ENCODE measurements around the gene IRGM. TPM values are rescaled to one million over a fixed set of nuclear protein-coding genes. Genes with fewer than 3 reads are reported as not detected.

The IRGM gene
- total and polyA plus RNA-seq, 7 experiments from 2014 or later, result 1.1 to 3.6 (median 1.7) TPM

GRCh38 chr5:150860246-150860821, 14.0 kb downstream of the IRGM start:
- intact Hi-C loops (cut with micrococcal nuclease), result no loop called here
- CTCF ChIA-PET, result no interaction called here
- no peak overlapping the region for H3K27ac ChIP-seq (ENCODE audit: low read depth, low read length)
- no peak overlapping the region for H3K4me3 Mint-ChIP-seq
- no peak overlapping the region for H3K4me3 ChIP-seq (ENCODE audit: low read length)
- H3K27me3 Mint-ChIP-seq, result peaks cover 0 to 7% (median 6%) of the 10 kb centered on the region in 5 donors
- H3K27me3 ChIP-seq (ENCODE audit: control insufficient read depth in 2 of 2, insufficient read depth in 2 of 2, low read length in 2 of 2), result no peaks in the 10 kb centered on the region
- H3K36me3 Mint-ChIP-seq, result peaks cover 0 to 27% (median 23%) of the 10 kb centered on the region in 5 donors
- POLR2A ChIA-PET, result no interaction called here
- H3K9me3 ChIP-seq (ENCODE audit: control insufficient read depth in 2 of 3, low read length in 3 of 3), result no peaks in the 10 kb centered on the region
- H3K9me3 Mint-ChIP-seq, result peaks cover 6 to 59% (median 19%) of the 10 kb centered on the region in 11 donors
- ATAC-seq (no peak), DNase-seq (no peak)
- no peaks in the 10 kb centered on the region for H3K36me3 ChIP-seq (ENCODE audit: control insufficient read depth in 2 of 3, insufficient read depth in 3 of 3, low read length in 3 of 3)
- H3K4me1 ChIP-seq (ENCODE audit: control insufficient read depth in 2 of 2, insufficient read depth in 2 of 2, low read length in 2 of 2), result no peaks in the 10 kb centered on the region
- no peaks in the 10 kb centered on the region for H3K4me1 Mint-ChIP-seq
- H3K27ac Mint-ChIP-seq, result no peak overlapping the region

- intact Hi-C loops (cut with micrococcal nuclease), result no loop called here
- Mint-ChIP-seq H3K9me3 (peaks cover 6 to 73% (median 28%) of the 10 kb centered on the region in 11 donors), H3K4me3 (no peak overlapping the region), H3K27me3 (peaks cover 0 to 7% (median 6%) of the 10 kb centered on the region in 5 donors), H3K36me3 (peaks cover 0 to 24% (median 22%) of the 10 kb centered on the region in 5 donors), H3K4me1 (no peaks in the 10 kb centered on the region), H3K27ac (no peak overlapping the region)
- Histone ChIP-seq H3K4me1 (ENCODE audit: control insufficient read depth in 2 of 2, insufficient read depth in 2 of 2, low read length in 2 of 2) (no peaks in the 10 kb centered on the region), H3K27ac (ENCODE audit: low read depth, low read length) (no peak overlapping the region), H3K36me3 (ENCODE audit: control insufficient read depth in 2 of 3, insufficient read depth in 3 of 3, low read length in 3 of 3) (no peaks in the 10 kb centered on the region), H3K9me3 (ENCODE audit: control insufficient read depth in 2 of 3, low read length in 3 of 3) (no peaks in the 10 kb centered on the region), H3K4me3 (ENCODE audit: low read length) (no peak overlapping the region), H3K27me3 (ENCODE audit: control insufficient read depth in 2 of 2, insufficient read depth in 2 of 2, low read length in 2 of 2) (no peaks in the 10 kb centered on the region)
- DNase-seq (no peak), ATAC-seq (no peak)
- POLR2A ChIA-PET, result no interaction called here
- CTCF ChIA-PET, result no interaction called here
Observed at GRCh38 chr5:150862070-150862469, 15.7 kb downstream of the IRGM start.

GRCh38 chr5:150879358-150879757, 33.0 kb downstream of the IRGM start:
- Mint-ChIP-seq H3K27me3 (no peaks in the 10 kb centered on the region), H3K4me1 (no peaks in the 10 kb centered on the region), H3K4me3 (no peak overlapping the region), H3K36me3 (peaks cover 2 to 50% (median 40%) of the 10 kb centered on the region in 5 donors), H3K9me3 (peaks cover 11 to 86% (median 32%) of the 10 kb centered on the region in 11 donors), H3K27ac (no peak overlapping the region)
- H3K4me1 ChIP-seq (ENCODE audit: control insufficient read depth in 2 of 2, insufficient read depth in 2 of 2, low read length in 2 of 2), result no peaks in the 10 kb centered on the region
- CTCF ChIA-PET, result no interaction called here
- no peaks in the 10 kb centered on the region for H3K27me3 ChIP-seq (ENCODE audit: control insufficient read depth in 2 of 2, insufficient read depth in 2 of 2, low read length in 2 of 2)
- POLR2A ChIA-PET, result no interaction called here
- intact Hi-C loops (cut with micrococcal nuclease), result loop anchor here in 1 of 2 donors (2.0 kb wide), 1 partner anchor 59 kb away; no protein-coding TSS in a partner anchor
- H3K9me3 ChIP-seq (ENCODE audit: control insufficient read depth in 2 of 3, low read length in 3 of 3), result no peaks in the 10 kb centered on the region
- no peak overlapping the region for H3K4me3 ChIP-seq (ENCODE audit: low read length)
- DNase-seq (no peak), ATAC-seq (no peak)
- no peaks in the 10 kb centered on the region for H3K36me3 ChIP-seq (ENCODE audit: control insufficient read depth in 2 of 3, insufficient read depth in 3 of 3, low read length in 3 of 3)
- no peak overlapping the region for H3K27ac ChIP-seq (ENCODE audit: low read depth, low read length)

- Mint-ChIP-seq H3K4me3 (no peak overlapping the region), H3K27ac (no peak overlapping the region), H3K9me3 (peaks cover 32 to 100% (median 76%) of the 10 kb centered on the region in 11 donors), H3K27me3 (peaks cover 0 to 4% (median 0%) of the 10 kb centered on the region in 5 donors), H3K36me3 (peaks cover 2 to 77% (median 55%) of the 10 kb centered on the region in 5 donors), H3K4me1 (no peaks in the 10 kb centered on the region)
- H3K27me3 ChIP-seq (ENCODE audit: control insufficient read depth in 2 of 2, insufficient read depth in 2 of 2, low read length in 2 of 2), result no peaks in the 10 kb centered on the region
- CTCF ChIA-PET, result interaction anchor here (0.7 kb wide), 1 partner anchor 1848 kb away, joined by 4 read pairs; no protein-coding TSS in a partner anchor
- H3K27ac ChIP-seq (ENCODE audit: low read depth, low read length), result no peak overlapping the region
- ATAC-seq (no peak), DNase-seq (no peak)
- H3K4me1 ChIP-seq (ENCODE audit: control insufficient read depth in 2 of 2, insufficient read depth in 2 of 2, low read length in 2 of 2), result no peaks in the 10 kb centered on the region
- POLR2A ChIA-PET, result no interaction called here
- peaks cover 15 to 79% (median 24%) of the 10 kb centered on the region in 3 experiments for H3K9me3 ChIP-seq (ENCODE audit: control insufficient read depth in 2 of 3, low read length in 3 of 3)
- intact Hi-C loops (cut with micrococcal nuclease), result no loop called here
- H3K36me3 ChIP-seq (ENCODE audit: control insufficient read depth in 2 of 3, insufficient read depth in 3 of 3, low read length in 3 of 3), result no peaks in the 10 kb centered on the region
- no peak overlapping the region for H3K4me3 ChIP-seq (ENCODE audit: low read length)
Observed at GRCh38 chr5:150895431-150896428, 49.4 kb downstream of the IRGM start.

Other genes with a start within 250 kb of the IRGM start
- under 1 TPM in 4 of 5 experiments, not detected in 1; 0.07 to 0.59 (median 0.12) TPM for gene SYNPO, start 205.9 kb upstream of the IRGM start, total RNA-seq
- not detected for gene SYNPO, start 205.9 kb upstream of the IRGM start, polyA plus RNA-seq
- not detected for gene MYOZ3, start 185.3 kb upstream of the IRGM start, total RNA-seq
- gene MYOZ3, start 185.3 kb upstream of the IRGM start, polyA plus RNA-seq, result under 1 TPM in 1 of 2 donors, not detected in 1; 0.15 TPM
- 100 to 1,000 TPM in 1 of 5 experiments, 10 to 100 TPM in 4; 74.2 to 103 (median 93.1) TPM for gene RBM22, start 145.5 kb upstream of the IRGM start, total RNA-seq
- gene RBM22, start 145.5 kb upstream of the IRGM start, polyA plus RNA-seq, result 10 to 100 TPM; 60.5 to 63.0 TPM
- gene DCTN4, start 87.5 kb upstream of the IRGM start, total RNA-seq, result 10 to 100 TPM; 42.4 to 88.2 (median 46.9) TPM
- 10 to 100 TPM in 1 of 2 donors, 1 to 10 TPM in 1; 9.5 to 10.5 TPM for gene DCTN4, start 87.5 kb upstream of the IRGM start, polyA plus RNA-seq
- gene SMIM3, start 67.8 kb upstream of the IRGM start, total RNA-seq, result 10 to 100 TPM in 1 of 5 experiments, 1 to 10 TPM in 4; 5.2 to 17.9 (median 7.9) TPM
- 10 to 100 TPM; 11.3 to 16.6 TPM for gene SMIM3, start 67.8 kb upstream of the IRGM start, polyA plus RNA-seq
- 1 to 10 TPM in 4 of 5 experiments, under 1 TPM in 1; 0.56 to 5.1 (median 2.1) TPM for gene ZNF300, start 58.5 kb downstream of the IRGM start, total RNA-seq
- under 1 TPM; 0.15 to 0.58 TPM for gene ZNF300, start 58.5 kb downstream of the IRGM start, polyA plus RNA-seq
- gene GPX3, start 174.1 kb downstream of the IRGM start, total RNA-seq, result 1 to 10 TPM in 1 of 5 experiments, under 1 TPM in 1, not detected in 3; 0.98 to 1.1 TPM
- 1 to 10 TPM in 1 of 2 donors, not detected in 1; 1.2 TPM for gene GPX3, start 174.1 kb downstream of the IRGM start, polyA plus RNA-seq
- gene TNIP1, start 234.5 kb downstream of the IRGM start, total RNA-seq, result 100 to 1,000 TPM; 124 to 234 (median 131) TPM
- gene TNIP1, start 234.5 kb downstream of the IRGM start, polyA plus RNA-seq, result 10 to 100 TPM; 28.9 to 45.2 TPM